SK-N-MC (cell line): Measurements from ENCODE around the gene CBY3.

Experiments
- EZH2 ChIP-seq: fragments of 200-600 bp; sonication (generic); IDR thresholded peaks from one replicate; pipeline ENCODE4 v1.6.1; 2017; ENCODE audit warnings: antibody characterized with exemption
- FOXP2 ChIP-seq: optimal IDR thresholded peaks from 2 replicates; pipeline ENCODE3; 2011; ENCODE audit warnings: mild to moderate bottlenecking, moderate library complexity; ENCODE audit not compliant: insufficient read depth; ENCODE audit errors: extremely low read length, control extremely low read depth
- POLR2AphosphoS5 ChIP-seq: IDR thresholded peaks from 2 replicates; pipeline ENCODE4 v1.6.1; 2012; ENCODE audit warnings: mild to moderate bottlenecking, low read depth, low read length, borderline replicate concordance

GRCh38 chr5:179694561-179694960 lies 13.7 kb upstream of the CBY3 start:
- no peak for TF ChIP-seq EZH2
- no peak for TF ChIP-seq POLR2AphosphoS5
- no peak for TF ChIP-seq FOXP2
